ENCODE results near the gene ARHGAP44.
A peak's percentile ranks its signal among the peaks of the same experiment; 100 is the strongest.

The ARHGAP44 gene

GRCh38 chr17:12789481-12790248 is at the start of gene ARHGAP44:
TSS of gene ARHGAP44 (plus strand) at chr17:12789498. CDS start at chr17:12789839, 341 bp downstream.
- DNase-seq, result peak; percentile 53

- DNase-seq, result no peak
Observed at GRCh38 chr17:12739500-12739899, 49.8 kb upstream of the ARHGAP44 start.

- no peak for DNase-seq
Observed at GRCh38 chr17:12743046-12743445, 46.3 kb upstream of the ARHGAP44 start.

GRCh38 chr17:12744298-12744697 is 45.0 kb upstream of the ARHGAP44 start:
- no peak for DNase-seq

- no peak for DNase-seq
Observed at GRCh38 chr17:12744786-12745185, 44.5 kb upstream of the ARHGAP44 start.

- DNase-seq, result no peak
Observed at GRCh38 chr17:12745486-12745885, 43.8 kb upstream of the ARHGAP44 start.

GRCh38 chr17:12756786-12757185 is 32.5 kb upstream of the ARHGAP44 start:
- no peak for DNase-seq

- DNase-seq, result no peak
Observed at GRCh38 chr17:12759090-12759489, 30.2 kb upstream of the ARHGAP44 start.

- no peak for DNase-seq
Observed at GRCh38 chr17:12765548-12765947, 23.8 kb upstream of the ARHGAP44 start.

- no peak for DNase-seq
Observed at GRCh38 chr17:12768255-12768654, 21.0 kb upstream of the ARHGAP44 start.

GRCh38 chr17:12769981-12770380 is 19.3 kb upstream of the ARHGAP44 start:
- no peak for DNase-seq

- no peak for DNase-seq
Observed at GRCh38 chr17:12773153-12773552, 16.1 kb upstream of the ARHGAP44 start.

GRCh38 chr17:12789075-12789480 is 220 bp upstream of the ARHGAP44 start:
- no peak for DNase-seq

- DNase-seq, result no peak
Observed at GRCh38 chr17:12790249-12791106, 1.2 kb downstream of the ARHGAP44 start.

- no peak for DNase-seq
Observed at GRCh38 chr17:12794919-12795532, 5.7 kb downstream of the ARHGAP44 start.

GRCh38 chr17:12800855-12801365 is 11.6 kb downstream of the ARHGAP44 start:
- no peak for DNase-seq

- no peak for DNase-seq
Observed at GRCh38 chr17:12806630-12807029, 17.3 kb downstream of the ARHGAP44 start.

GRCh38 chr17:12808723-12809122 is 19.4 kb downstream of the ARHGAP44 start:
- DNase-seq, result no peak

- DNase-seq, result no peak
Observed at GRCh38 chr17:12812877-12813276, 23.6 kb downstream of the ARHGAP44 start.

GRCh38 chr17:12813664-12814063 is 24.4 kb downstream of the ARHGAP44 start:
- DNase-seq, result no peak

- DNase-seq, result no peak
Observed at GRCh38 chr17:12814718-12815117, 25.4 kb downstream of the ARHGAP44 start.

- no peak for DNase-seq
Observed at GRCh38 chr17:12815642-12816141, 26.4 kb downstream of the ARHGAP44 start.

GRCh38 chr17:12821376-12821940 is 32.2 kb downstream of the ARHGAP44 start:
- DNase-seq, result no peak

Data from NCI-H1105 (cell line).